Measurements from ENCODE around the gene SLC7A6.
"Not testable (repeated sequence)": the region's sequence is repeated elsewhere in the genome, so short reads cannot be mapped to it uniquely, and the experiment has no call there.

The SLC7A6 gene

GRCh38 chr16:68284847-68285246, 20.5 kb downstream of the SLC7A6 start:
- peak; percentile 71 to 73 for DNase-seq

- DNase-seq = no peak
Observed at GRCh38 chr16:68285683-68286082, 21.4 kb downstream of the SLC7A6 start.

GRCh38 chr16:68286153-68287074, 22.1 kb downstream of the SLC7A6 start:
- peak; percentile 60 to 65 for DNase-seq

GRCh38 chr16:68287276-68288251, 23.2 kb downstream of the SLC7A6 start:
- no peak for DNase-seq

- no peak for DNase-seq
Observed at GRCh38 chr16:68288252-68288650, 23.9 kb downstream of the SLC7A6 start.

- not testable (repeated sequence) for DNase-seq
Observed at GRCh38 chr16:68288796-68289195, 24.5 kb downstream of the SLC7A6 start.

GRCh38 chr16:68289202-68289601, 24.9 kb downstream of the SLC7A6 start:
- no peak for DNase-seq

GRCh38 chr16:68289621-68290329, 25.4 kb downstream of the SLC7A6 start:
- no peak for DNase-seq

- no peak for DNase-seq
Observed at GRCh38 chr16:68290450-68290849, 26.1 kb downstream of the SLC7A6 start.

GRCh38 chr16:68291227-68291626, 26.9 kb downstream of the SLC7A6 start:
- DNase-seq = no peak

- no peak for DNase-seq
Observed at GRCh38 chr16:68292425-68292824, 28.1 kb downstream of the SLC7A6 start.

- no peak for DNase-seq
Observed at GRCh38 chr16:68296291-68296690, 32.0 kb downstream of the SLC7A6 start.

- peak in 1 of 2 experiments; percentile 4 for DNase-seq
Observed at GRCh38 chr16:68296693-68297092, 32.4 kb downstream of the SLC7A6 start.

GRCh38 chr16:68297908-68298307, 33.6 kb downstream of the SLC7A6 start:
- DNase-seq = no peak

- DNase-seq = no peak
Observed at GRCh38 chr16:68298312-68298711, 34.0 kb downstream of the SLC7A6 start.

GRCh38 chr16:68298907-68299561, 34.7 kb downstream of the SLC7A6 start:
- no peak for DNase-seq

GRCh38 chr16:68299571-68300453, 35.5 kb downstream of the SLC7A6 start:
- no peak for DNase-seq

- peak in 1 of 2 experiments; percentile 17 for DNase-seq
Observed at GRCh38 chr16:68300734-68301459, 36.6 kb downstream of the SLC7A6 start.

- DNase-seq = no peak
Observed at GRCh38 chr16:68306633-68307032, 42.3 kb downstream of the SLC7A6 start.

GRCh38 chr16:68309799-68310198, 45.5 kb downstream of the SLC7A6 start:
- peak in 1 of 2 experiments; percentile 17 for DNase-seq

- no peak for DNase-seq
Observed at GRCh38 chr16:68310437-68310773, 46.1 kb downstream of the SLC7A6 start.
